GM12878 (cell line): ENCODE data around the gene KIAA0825.

Experiments
- BRCA1 ChIP-seq: IDR thresholded peaks from 2 replicates; pipeline ENCODE4 v1.6.1; 2011; ENCODE audit warnings: low read depth, low read length, improper control_type of control experiment
- CTCF ChIP-seq, 3 experiments: IDR thresholded peaks in 2 of 3; conservative IDR thresholded peaks in 1 of 3; 2 replicates each; pipeline ENCODE4 v1.5.1; 2011; ENCODE audit warnings: low read depth in 3 of 3, low read length in 3 of 3, mild to moderate bottlenecking in 3 of 3, control low read depth in 2 of 3, moderate library complexity in 2 of 3, inconsistent platforms in 1 of 3, mixed read lengths in 1 of 3; ENCODE audit not compliant: control insufficient read depth in 2 of 3, insufficient read depth in 1 of 3; ENCODE audit errors: extremely low read depth in 1 of 3
- GABPA ChIP-seq: IDR thresholded peaks from 2 replicates; pipeline ENCODE4 v1.6.1; 2014; ENCODE audit warnings: antibody characterized with exemption, low read depth, mild to moderate bottlenecking, inconsistent platforms
- POLR2A ChIP-seq: IDR thresholded peaks from 2 replicates; pipeline ENCODE4 v1.6.1; 2011; ENCODE audit warnings: low read depth, mild to moderate bottlenecking, low read length
- POLR2AphosphoS5 ChIP-seq: IDR thresholded peaks from 2 replicates; pipeline ENCODE4 v1.6.1; 2011; ENCODE audit warnings: mild to moderate bottlenecking, low read length, inconsistent platforms
- TCF12 ChIP-seq: IDR thresholded peaks from 2 replicates; pipeline ENCODE4 v1.6.1; 2011; ENCODE audit warnings: low read depth, mild to moderate bottlenecking, low read length
- USF2 ChIP-seq: IDR thresholded peaks from 2 replicates; pipeline ENCODE4 v1.6.1; 2011; ENCODE audit warnings: low read depth, low read length, improper control_type of control experiment, borderline replicate concordance
- ZSCAN29 ChIP-seq: fragments of 450-650 bp; IDR thresholded peaks from 2 replicates; pipeline ENCODE4 v1.6.1; 2017; ENCODE audit warnings: mild to moderate bottlenecking, moderate library complexity
- ZZZ3 ChIP-seq: IDR thresholded peaks from 2 replicates; pipeline ENCODE4 v1.6.1; 2011; ENCODE audit warnings: low read depth; ENCODE audit not compliant: control insufficient read depth, insufficient read length
- TF ChIP-seq, protein P1 (sequence below): IDR thresholded peaks from 2 replicates; pipeline ENCODE4 v1.6.1; 2012; ENCODE audit warnings: mild to moderate bottlenecking, low read depth, low read length

GRCh38 chr5:94326586-94326985 is 291.8 kb downstream of the KIAA0825 start:
- TF ChIP-seq USF2 (no peak), TCF12 (no peak), ZZZ3 (no peak), CTCF (IDR thresholded peaks at IDR 0.05 in 2 of 3, conservative IDR thresholded peaks at IDR 0.05 in 1 of 3; ENCODE audit: control insufficient read depth in 2 of 3, extremely low read depth in 1 of 3, insufficient read depth in 1 of 3, low read depth in 3 of 3, low read length in 3 of 3) (no peak), POLR2AphosphoS5 (no peak), POLR2A (no peak), BRCA1 (no peak), GABPA (no peak), ZSCAN29 (no peak)
- TF ChIP-seq, protein P1, sequence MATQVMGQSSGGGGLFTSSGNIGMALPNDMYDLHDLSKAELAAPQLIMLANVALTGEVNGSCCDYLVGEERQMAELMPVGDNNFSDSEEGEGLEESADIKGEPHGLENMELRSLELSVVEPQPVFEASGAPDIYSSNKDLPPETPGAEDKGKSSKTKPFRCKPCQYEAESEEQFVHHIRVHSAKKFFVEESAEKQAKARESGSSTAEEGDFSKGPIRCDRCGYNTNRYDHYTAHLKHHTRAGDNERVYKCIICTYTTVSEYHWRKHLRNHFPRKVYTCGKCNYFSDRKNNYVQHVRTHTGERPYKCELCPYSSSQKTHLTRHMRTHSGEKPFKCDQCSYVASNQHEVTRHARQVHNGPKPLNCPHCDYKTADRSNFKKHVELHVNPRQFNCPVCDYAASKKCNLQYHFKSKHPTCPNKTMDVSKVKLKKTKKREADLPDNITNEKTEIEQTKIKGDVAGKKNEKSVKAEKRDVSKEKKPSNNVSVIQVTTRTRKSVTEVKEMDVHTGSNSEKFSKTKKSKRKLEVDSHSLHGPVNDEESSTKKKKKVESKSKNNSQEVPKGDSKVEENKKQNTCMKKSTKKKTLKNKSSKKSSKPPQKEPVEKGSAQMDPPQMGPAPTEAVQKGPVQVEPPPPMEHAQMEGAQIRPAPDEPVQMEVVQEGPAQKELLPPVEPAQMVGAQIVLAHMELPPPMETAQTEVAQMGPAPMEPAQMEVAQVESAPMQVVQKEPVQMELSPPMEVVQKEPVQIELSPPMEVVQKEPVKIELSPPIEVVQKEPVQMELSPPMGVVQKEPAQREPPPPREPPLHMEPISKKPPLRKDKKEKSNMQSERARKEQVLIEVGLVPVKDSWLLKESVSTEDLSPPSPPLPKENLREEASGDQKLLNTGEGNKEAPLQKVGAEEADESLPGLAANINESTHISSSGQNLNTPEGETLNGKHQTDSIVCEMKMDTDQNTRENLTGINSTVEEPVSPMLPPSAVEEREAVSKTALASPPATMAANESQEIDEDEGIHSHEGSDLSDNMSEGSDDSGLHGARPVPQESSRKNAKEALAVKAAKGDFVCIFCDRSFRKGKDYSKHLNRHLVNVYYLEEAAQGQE = no peak
